ENCODE data around the gene DYNLT5. TPM values are rescaled to one million over a fixed set of nuclear protein-coding genes. Genes with fewer than 3 reads are reported as not detected.

DYNLT5 gene
- total and polyA plus RNA-seq, 12 donors: 0.89 to 7.0 (median 1.5) TPM

DNA sequence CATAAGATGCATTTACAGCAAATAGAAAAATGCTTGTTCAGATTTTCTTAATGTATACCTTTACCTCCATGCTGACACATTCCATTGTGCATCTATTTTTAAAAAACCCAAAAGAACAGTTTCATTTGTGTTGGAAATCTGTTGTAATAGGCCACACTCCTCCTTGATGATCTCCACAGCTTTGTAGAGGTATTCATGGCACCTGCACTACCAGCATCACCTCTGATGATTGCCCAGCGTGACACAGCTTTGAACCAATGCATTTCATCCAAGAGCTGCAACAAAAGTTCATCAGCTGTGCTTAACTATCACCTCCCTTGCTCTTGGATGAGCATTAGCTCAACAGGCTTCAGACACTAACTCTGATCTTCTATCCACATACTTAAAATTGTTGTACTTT is 8.2 kb downstream of the DYNLT5 start:
- WGBS, 2 donors: 93 to 96% methylated on average over 1 of the region's 1 CpG

GRCh38 chr1:66761221-66761620 is 9.0 kb downstream of the DYNLT5 start:
- TF ChIP-seq CTCF (IDR thresholded peaks at IDR 0.05): no peak
- Histone ChIP-seq H3K27me3 (no peaks in the 10 kb centered on the region), H3K4me1 (peaks cover 0 to 27% (median 17%) of the 10 kb centered on the region in 9 donors), H3K36me3 (peaks cover 0 to 7% (median 0%) of the 10 kb centered on the region in 9 donors), H3K4me3 (no peak overlapping the region), H3K27ac (no peak overlapping the region), H3K9me3 (peaks cover 0 to 10% (median 0%) of the 10 kb centered on the region in 11 donors)
- intact Hi-C loops (cut with DNase I): loop anchor here in 9 of 10 donors (5.0 to 10.0 kb wide), 9 partner anchors 164 to 744 kb away; partner anchors contain the start of genes DNAI4 (in 2 of the 9) and MIER1 (in 2 of the 9)
- ATAC-seq: no peak
- 95 to 97% methylated on average over 2 of the region's 2 CpGs for WGBS, 2 donors
- no peak for DNase-seq

More for the DNA sequence above, 8.2 kb downstream of the DYNLT5 start:
- ATAC-seq (no peak), DNase-seq (no peak)
- intact Hi-C loops (cut with DNase I): loop anchor here in 9 of 10 donors (5.0 to 10.0 kb wide), 9 partner anchors 164 to 744 kb away; partner anchors contain the start of genes DNAI4 (in 2 of the 9) and MIER1 (in 2 of the 9)
- TF ChIP-seq CTCF (IDR thresholded peaks at IDR 0.05): no peak
- peaks cover 0 to 7% (median 0%) of the 10 kb centered on the region in 9 donors for H3K36me3 ChIP-seq
- no peaks in the 10 kb centered on the region for H3K27me3 ChIP-seq
- peaks cover 0 to 27% (median 17%) of the 10 kb centered on the region in 9 donors for H3K4me1 ChIP-seq
- no peak overlapping the region for H3K4me3 ChIP-seq
- no peak overlapping the region for H3K27ac ChIP-seq
- peaks cover 0 to 10% (median 0%) of the 10 kb centered on the region in 11 donors for H3K9me3 ChIP-seq

DNA sequence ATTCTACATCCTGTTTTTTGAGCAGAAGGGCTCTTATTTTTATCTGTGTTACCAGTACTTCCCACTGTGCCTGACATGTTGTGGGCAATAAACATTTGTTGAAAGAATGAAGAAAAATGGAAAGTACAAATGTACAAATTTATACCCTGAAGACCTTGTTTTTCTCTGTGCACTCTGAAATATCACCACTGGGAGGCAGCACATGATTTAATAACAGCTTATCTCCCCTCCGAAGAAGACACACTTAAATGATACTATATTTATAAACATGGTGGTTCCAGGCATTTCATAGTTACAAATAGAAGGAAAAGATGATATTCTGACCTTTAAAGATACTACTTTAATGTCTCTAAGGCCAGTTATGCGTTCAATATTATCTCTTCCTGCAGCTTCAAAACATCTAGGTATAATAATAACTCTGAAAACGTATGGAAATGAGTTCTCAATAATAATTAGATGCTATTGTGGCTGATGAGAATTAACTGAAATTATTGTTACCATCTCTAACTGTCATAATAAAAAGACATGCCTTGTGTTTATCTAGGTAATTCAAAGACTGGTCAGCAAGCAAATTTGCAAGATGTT is 12.8 kb downstream of the DYNLT5 start:
- peak; percentile 50 to 84 (median 77) for TF ChIP-seq CTCF (IDR thresholded peaks at IDR 0.05)
- ATAC-seq: peak in 1 of 8 donors; percentile 51
- WGBS, 2 donors: 13 to 16% methylated on average over 3 of the region's 3 CpGs

DNA sequence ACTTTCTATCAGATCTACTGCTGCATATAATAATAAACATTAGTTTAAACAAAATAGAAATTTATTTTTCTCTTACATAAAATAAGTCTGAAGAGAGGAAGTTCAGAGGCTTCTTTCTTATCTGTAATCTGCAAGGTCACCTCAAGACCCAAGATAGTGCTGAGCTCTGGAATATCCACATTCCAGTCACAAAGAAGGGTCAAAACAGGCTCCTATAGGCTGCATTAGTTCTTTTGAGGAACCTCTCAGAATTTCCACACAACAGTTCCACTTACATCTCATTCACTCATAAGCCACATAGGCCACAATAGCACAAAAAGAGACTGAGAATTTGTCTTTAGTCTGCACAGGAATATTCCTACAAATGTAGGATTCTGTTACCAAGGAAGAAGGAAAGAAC is 15.4 kb downstream of the DYNLT5 start:
- peaks cover 0 to 4% (median 0%) of the 10 kb centered on the region in 9 donors for H3K4me1 ChIP-seq
- DNase-seq (no peak), ATAC-seq (no peak)
- peaks cover 0 to 9% (median 0%) of the 10 kb centered on the region in 11 donors for H3K9me3 ChIP-seq
- peaks cover 0 to 17% (median 0%) of the 10 kb centered on the region in 9 donors for H3K36me3 ChIP-seq
- no peaks in the 10 kb centered on the region for H3K27me3 ChIP-seq
- no peak for TF ChIP-seq CTCF (IDR thresholded peaks at IDR 0.05)
- intact Hi-C loops (cut with DNase I): loop anchor here in 9 of 10 donors (2.0 to 10.0 kb wide), 11 partner anchors 157 to 737 kb away; partner anchors contain the start of genes DNAI4 (in 2 of the 9) and MIER1 (in 2 of the 9)
- H3K4me3 ChIP-seq: no peak overlapping the region
- H3K27ac ChIP-seq: no peak overlapping the region

More for the DNA sequence above, 12.8 kb downstream of the DYNLT5 start:
- Histone ChIP-seq H3K27me3 (no peaks in the 10 kb centered on the region), H3K9me3 (peaks cover 0 to 10% (median 0%) of the 10 kb centered on the region in 11 donors), H3K27ac (no peak overlapping the region), H3K4me3 (no peak overlapping the region), H3K36me3 (peaks cover 0 to 7% (median 0%) of the 10 kb centered on the region in 9 donors), H3K4me1 (peaks cover 0 to 12% (median 0%) of the 10 kb centered on the region in 9 donors)
- intact Hi-C loops (cut with DNase I): loop anchor here (2.0 to 10.0 kb wide), 12 partner anchors 160 to 740 kb away; partner anchors contain the start of genes DNAI4 (in 2 of the 10) and MIER1 (in 2 of the 10)
- peak in 1 of 2 donors; percentile 25 for DNase-seq

Data from heart right ventricle (tissue), 16 donors.